ENCODE results near the gene NCOA4.
"Not testable (repeated sequence)": the region's sequence is repeated elsewhere in the genome, so short reads cannot be mapped to it uniquely, and the experiment has no call there.

- not testable (repeated sequence) for TF ChIP-seq CTCF, POLR2A (IDR thresholded peaks at IDR 0.05)
Observed at GRCh38 chr10:45974041-45974440, 56.4 kb downstream of the NCOA4 start.

Data from right lobe of liver (tissue), 4 donors.